Neural cell (in vitro differentiated cells): ENCODE data around the gene CLEC1B. TPM values are rescaled to one million over a fixed set of nuclear protein-coding genes. Genes with fewer than 3 reads are reported as not detected.

ENCODE experiments used
- H2AFZ ChIP-seq: fragments of 200-600, 300-800 bp; sonication (generic), shearing (Covaris generic); 2 replicates; pipeline ENCODE4 v1.6.0; 2014; ENCODE audit warnings: low read depth, mild to moderate bottlenecking, antibody characterized with exemption, low read length, moderate library complexity
- H3F3A ChIP-seq: fragments of 200-600 bp; shearing (Covaris generic); 2 replicates; pipeline ENCODE4 v1.6.1; 2016; ENCODE audit warnings: mild to moderate bottlenecking, moderate library complexity, mixed read lengths, antibody characterized with exemption, low read length; ENCODE audit not compliant: insufficient read depth, poor library complexity, severe bottlenecking
- H3K27ac ChIP-seq: fragments of 200-600, 300-800 bp; sonication (generic), shearing (Covaris generic); 2 replicates; pipeline ENCODE4 v1.5.1; 2014; ENCODE audit warnings: mild to moderate bottlenecking, low read length, moderate library complexity
- H3K27me3 ChIP-seq: fragments of 300-800, 200-600 bp; sonication (generic), shearing (Covaris generic); 2 replicates; pipeline ENCODE4 v1.6.0; 2014; ENCODE audit warnings: mild to moderate bottlenecking, low read depth, low read length, moderate library complexity; ENCODE audit not compliant: insufficient read depth
- H3K36me3 ChIP-seq: fragments of 300-800, 200-600 bp; sonication (generic), shearing (Covaris generic); 2 replicates; pipeline ENCODE4 v1.5.1; 2014; ENCODE audit warnings: mild to moderate bottlenecking, antibody characterized with exemption, low read length, moderate library complexity; ENCODE audit not compliant: insufficient read depth
- H3K4me2 ChIP-seq: fragments of 300-800, 200-600 bp; sonication (generic), shearing (Covaris generic); 2 replicates; pipeline ENCODE4 v1.6.0; 2014; ENCODE audit warnings: mild to moderate bottlenecking, low read length
- H3K4me3 ChIP-seq: fragments of 300-800, 200-600 bp; sonication (generic), shearing (Covaris generic); 2 replicates; pipeline ENCODE4 v1.5.1; 2014; ENCODE audit warnings: mild to moderate bottlenecking, low read length, moderate library complexity
- H3K79me2 ChIP-seq: fragments of 200-600 bp; shearing (Covaris generic); replicated peaks from 2 replicates; pipeline ENCODE4 v1.6.0; 2014; ENCODE audit warnings: mild to moderate bottlenecking, low read length, moderate library complexity; ENCODE audit not compliant: insufficient read depth
- H3K9ac ChIP-seq: fragments of 300-800, 200-600 bp; sonication (generic), shearing (Covaris generic); 2 replicates; pipeline ENCODE4 v1.6.1; 2016; ENCODE audit warnings: mild to moderate bottlenecking, low read length, mixed read lengths
- H3K9me2 ChIP-seq: fragments of 200-600 bp; shearing (Covaris generic); 2 replicates; pipeline ENCODE4 v1.6.1; 2016; ENCODE audit warnings: mild to moderate bottlenecking, low read length, mixed read lengths; ENCODE audit not compliant: insufficient read depth
- H3K9me3 ChIP-seq: fragments of 200-600, 300-800 bp; sonication (generic), shearing (Covaris generic); 2 replicates; pipeline ENCODE4 v1.6.1; 2016; ENCODE audit warnings: mild to moderate bottlenecking, mixed run types, low read length, moderate library complexity, mixed read lengths
- H4K20me1 ChIP-seq: fragments of 200-600 bp; shearing (Covaris generic); 2 replicates; pipeline ENCODE4 v1.6.1; 2016; ENCODE audit warnings: mild to moderate bottlenecking, mixed run types; ENCODE audit not compliant: insufficient read depth
- CTCF ChIP-seq: fragments of 450-650 bp; IDR thresholded peaks from 2 replicates; pipeline ENCODE4 v1.5.1; 2014; ENCODE audit warnings: antibody characterized with exemption, mild to moderate bottlenecking, moderate library complexity; ENCODE audit not compliant: poor library complexity, severe bottlenecking
- EP300 ChIP-seq: fragments of 450-650 bp; conservative IDR thresholded peaks from 2 replicates; pipeline ENCODE4 v1.6.1; 2014; ENCODE audit warnings: antibody characterized with exemption, mild to moderate bottlenecking, moderate library complexity; ENCODE audit not compliant: poor library complexity, severe bottlenecking
- EZH2 ChIP-seq: fragments of 200-600, 300-800 bp; shearing (Covaris generic), sonication (generic); IDR thresholded peaks from 2 replicates; pipeline ENCODE4 v1.6.1; 2014; ENCODE audit warnings: antibody characterized with exemption, low read length, borderline replicate concordance, mild to moderate bottlenecking; ENCODE audit not compliant: insufficient read depth, poor library complexity, severe bottlenecking
- MXI1 ChIP-seq: fragments of 450-650 bp; conservative IDR thresholded peaks from 2 replicates; pipeline ENCODE4 v1.6.1; 2014; ENCODE audit warnings: antibody characterized with exemption, mild to moderate bottlenecking; ENCODE audit not compliant: poor library complexity, severe bottlenecking
- POLR2AphosphoS5 ChIP-seq: IDR thresholded peaks from 2 replicates; pipeline ENCODE4 v1.6.1; 2012
- RAD21 ChIP-seq: fragments of 450-650 bp; conservative IDR thresholded peaks from 2 replicates; pipeline ENCODE4 v1.6.1; 2014; ENCODE audit warnings: antibody characterized with exemption, mild to moderate bottlenecking, moderate library complexity
- SMC3 ChIP-seq: fragments of 450-650 bp; conservative IDR thresholded peaks from 2 replicates; pipeline ENCODE4 v1.6.1; 2014; ENCODE audit warnings: antibody characterized with exemption, mild to moderate bottlenecking, moderate library complexity; ENCODE audit not compliant: poor library complexity
- TAF1 ChIP-seq: IDR thresholded peaks from 2 replicates; pipeline ENCODE4 v1.6.1; 2012; ENCODE audit warnings: low read depth
- polyA plus RNA-seq: library from polyadenylated mRNA; depleted of rRNA; stranded (reverse); fragments of >200 nt; gene quantifications from 2 replicates; pipeline ENCODE4 v1.2.3, GENCODE V29; 2014
- TF ChIP-seq, protein P1 (sequence below): IDR thresholded peaks from 2 replicates; pipeline ENCODE4 v1.6.1; 2012; ENCODE audit warnings: borderline replicate concordance

The CLEC1B gene
- polyA plus RNA-seq, 1 donor from 2014 or later = not detected

DNA sequence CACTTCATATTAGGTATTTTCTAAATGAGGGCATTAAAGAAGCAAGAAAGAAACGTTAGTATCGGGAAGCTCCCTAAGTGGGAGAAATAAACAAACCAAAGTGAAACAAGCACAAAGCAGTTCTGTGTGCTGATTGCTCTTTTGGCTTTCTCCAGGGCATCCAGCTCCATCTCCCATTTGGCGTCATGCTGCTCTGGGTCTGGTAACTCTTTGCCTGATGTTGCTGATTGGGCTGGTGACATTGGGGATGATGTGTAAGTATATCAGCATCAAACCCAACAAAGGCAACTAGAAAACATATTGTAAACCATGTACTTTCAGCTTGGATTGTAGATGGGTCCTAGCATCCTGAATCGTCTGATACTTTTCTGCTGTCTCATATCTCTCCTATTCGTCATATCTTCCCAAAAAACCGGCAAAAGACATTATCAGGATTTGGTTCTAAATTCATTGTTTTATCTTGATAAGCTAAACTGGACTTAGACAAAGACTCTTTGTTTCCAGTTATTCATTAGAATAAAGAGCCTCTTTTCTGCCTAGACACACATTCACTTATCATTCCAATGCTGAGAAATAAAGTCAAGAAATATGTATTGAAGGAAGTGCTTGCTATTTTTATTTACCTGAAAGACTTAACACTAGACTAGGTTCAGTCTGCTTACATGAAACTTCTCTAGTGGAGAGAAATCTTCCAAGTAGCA, 13.9 kb upstream of the CLEC1B start:
- Histone ChIP-seq H3K36me3 (no peaks in the 10 kb centered on the region), H3K4me2 (no peak overlapping the region), H3K9me3 (no peaks in the 10 kb centered on the region), H2AFZ (no peak overlapping the region), H3K27me3 (no peaks in the 10 kb centered on the region), H3K9ac (no peak overlapping the region), H4K20me1 (no peaks in the 10 kb centered on the region), H3K79me2 (no peaks in the 10 kb centered on the region), H3K27ac (no peak overlapping the region), H3F3A (no peaks in the 10 kb centered on the region), H3K9me2 (no peaks in the 10 kb centered on the region), H3K4me3 (no peak overlapping the region)
- no peak for TF ChIP-seq MXI1
- TF ChIP-seq, protein P1, sequence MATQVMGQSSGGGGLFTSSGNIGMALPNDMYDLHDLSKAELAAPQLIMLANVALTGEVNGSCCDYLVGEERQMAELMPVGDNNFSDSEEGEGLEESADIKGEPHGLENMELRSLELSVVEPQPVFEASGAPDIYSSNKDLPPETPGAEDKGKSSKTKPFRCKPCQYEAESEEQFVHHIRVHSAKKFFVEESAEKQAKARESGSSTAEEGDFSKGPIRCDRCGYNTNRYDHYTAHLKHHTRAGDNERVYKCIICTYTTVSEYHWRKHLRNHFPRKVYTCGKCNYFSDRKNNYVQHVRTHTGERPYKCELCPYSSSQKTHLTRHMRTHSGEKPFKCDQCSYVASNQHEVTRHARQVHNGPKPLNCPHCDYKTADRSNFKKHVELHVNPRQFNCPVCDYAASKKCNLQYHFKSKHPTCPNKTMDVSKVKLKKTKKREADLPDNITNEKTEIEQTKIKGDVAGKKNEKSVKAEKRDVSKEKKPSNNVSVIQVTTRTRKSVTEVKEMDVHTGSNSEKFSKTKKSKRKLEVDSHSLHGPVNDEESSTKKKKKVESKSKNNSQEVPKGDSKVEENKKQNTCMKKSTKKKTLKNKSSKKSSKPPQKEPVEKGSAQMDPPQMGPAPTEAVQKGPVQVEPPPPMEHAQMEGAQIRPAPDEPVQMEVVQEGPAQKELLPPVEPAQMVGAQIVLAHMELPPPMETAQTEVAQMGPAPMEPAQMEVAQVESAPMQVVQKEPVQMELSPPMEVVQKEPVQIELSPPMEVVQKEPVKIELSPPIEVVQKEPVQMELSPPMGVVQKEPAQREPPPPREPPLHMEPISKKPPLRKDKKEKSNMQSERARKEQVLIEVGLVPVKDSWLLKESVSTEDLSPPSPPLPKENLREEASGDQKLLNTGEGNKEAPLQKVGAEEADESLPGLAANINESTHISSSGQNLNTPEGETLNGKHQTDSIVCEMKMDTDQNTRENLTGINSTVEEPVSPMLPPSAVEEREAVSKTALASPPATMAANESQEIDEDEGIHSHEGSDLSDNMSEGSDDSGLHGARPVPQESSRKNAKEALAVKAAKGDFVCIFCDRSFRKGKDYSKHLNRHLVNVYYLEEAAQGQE = no peak
- TF ChIP-seq EP300 = no peak
- no peak for TF ChIP-seq POLR2AphosphoS5
- TF ChIP-seq CTCF = no peak
- TF ChIP-seq EZH2 = no peak

- no peaks in the 10 kb centered on the region for H4K20me1 ChIP-seq
- TF ChIP-seq SMC3 (no peak), EP300 (no peak)
- H3K9me2 ChIP-seq = no peaks in the 10 kb centered on the region
- H2AFZ ChIP-seq = no peak overlapping the region
- no peaks in the 10 kb centered on the region for H3F3A ChIP-seq
- H3K36me3 ChIP-seq = no peaks in the 10 kb centered on the region
- H3K27ac ChIP-seq = no peak overlapping the region
- no peaks in the 10 kb centered on the region for H3K27me3 ChIP-seq
- H3K9me3 ChIP-seq = no peaks in the 10 kb centered on the region
- H3K79me2 ChIP-seq = no peaks in the 10 kb centered on the region
- H3K9ac ChIP-seq = no peak overlapping the region
- H3K4me2 ChIP-seq = no peak overlapping the region
- H3K4me3 ChIP-seq = no peak overlapping the region
Observed at GRCh38 chr12:10001171-10001776, 2.4 kb upstream of the CLEC1B start.

DNA sequence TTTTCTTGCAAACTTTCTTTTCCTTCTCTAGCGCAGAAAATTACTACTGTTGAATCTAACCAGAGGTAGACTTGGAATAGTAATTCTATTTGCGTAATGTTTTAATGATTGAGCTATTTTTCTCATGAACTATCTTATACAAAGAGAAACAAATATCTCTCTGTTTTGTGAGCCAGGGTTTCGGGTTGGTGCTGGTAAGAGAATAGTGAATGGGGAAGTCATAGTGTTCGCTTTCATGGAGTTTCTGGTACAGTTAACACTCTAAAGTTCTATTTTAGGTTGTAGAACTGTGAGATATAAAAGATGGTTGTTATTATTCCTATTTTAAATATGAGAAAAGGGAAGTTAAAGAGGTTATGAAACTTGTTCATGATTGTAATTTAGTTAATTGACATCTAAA, 6.6 kb downstream of the CLEC1B start:
- Histone ChIP-seq H3F3A (no peaks in the 10 kb centered on the region), H4K20me1 (no peaks in the 10 kb centered on the region), H2AFZ (no peak overlapping the region), H3K9ac (no peak overlapping the region), H3K27me3 (no peaks in the 10 kb centered on the region), H3K9me3 (no peaks in the 10 kb centered on the region), H3K9me2 (no peaks in the 10 kb centered on the region), H3K4me3 (no peak overlapping the region), H3K36me3 (no peaks in the 10 kb centered on the region), H3K79me2 (no peaks in the 10 kb centered on the region), H3K27ac (no peak overlapping the region), H3K4me2 (no peak overlapping the region)
- TF ChIP-seq EP300 (no peak), EZH2 (no peak), TAF1 (no peak), RAD21 (no peak), MXI1 (no peak)
